OCI-LY3 (cell line): ENCODE data around the gene RND1.
"Not testable (repeated sequence)": the region's sequence is repeated elsewhere in the genome, so short reads cannot be mapped to it uniquely, and the experiment has no call there.

ENCODE experiments used
- H2AFZ ChIP-seq: fragments of 200-600, 300-600 bp; shearing (Covaris generic); 2 replicates; pipeline ENCODE4 v1.6.0; 2014; ENCODE audit warnings: antibody characterized with exemption, low read depth, low read length
- H3K27ac ChIP-seq: fragments of 200-600, 300-600 bp; sonication (generic); 2 replicates; pipeline ENCODE4 v1.5.1; 2014; ENCODE audit warnings: mild to moderate bottlenecking, low read length, moderate library complexity, mixed read lengths
- H3K27me3 ChIP-seq: fragments of 200-600, 300-600 bp; sonication (generic); 2 replicates; pipeline ENCODE4 v1.6.1; 2014; ENCODE audit warnings: low read depth, low read length, mixed read lengths
- H3K36me3 ChIP-seq: fragments of 200-600, 300-600 bp; sonication (generic); replicated peaks from 2 replicates; pipeline ENCODE3; 2014; ENCODE audit warnings: low read depth, low read length, mixed read lengths
- H3K4me1 ChIP-seq: fragments of 300-600, 200-600 bp; sonication (generic); 2 replicates; pipeline ENCODE4 v1.6.1; 2014; ENCODE audit warnings: low read length, mixed read lengths
- H3K4me2 ChIP-seq: fragments of 200-600, 300-600 bp; sonication (generic); 2 replicates; pipeline ENCODE4 v1.6.1; 2014; ENCODE audit warnings: low read length, mixed read lengths
- H3K4me3 ChIP-seq: fragments of 300-600, 200-600 bp; sonication (generic); 2 replicates; pipeline ENCODE4 v1.5.1; 2014; ENCODE audit warnings: antibody characterized with exemption, mild to moderate bottlenecking, low read length, moderate library complexity
- H3K79me2 ChIP-seq: fragments of 300-600, 200-600 bp; shearing (Covaris generic); 2 replicates; pipeline ENCODE4 v1.6.1; 2014; ENCODE audit warnings: mild to moderate bottlenecking, low read length, mixed read lengths
- H3K9ac ChIP-seq: fragments of 300-600, 200-600 bp; shearing (Covaris generic); 2 replicates; pipeline ENCODE4 v1.6.0; 2014; ENCODE audit warnings: mild to moderate bottlenecking, low read length, moderate library complexity
- H3K9me3 ChIP-seq: fragments of 200-600, 300-600 bp; shearing (Covaris generic); 2 replicates; pipeline ENCODE4 v1.6.1; 2014; ENCODE audit warnings: low read length, mixed read lengths; ENCODE audit not compliant: insufficient read depth
- H4K20me1 ChIP-seq: fragments of 200-600, 300-600 bp; sonication (generic); 2 replicates; pipeline ENCODE4 v1.6.1; 2016; ENCODE audit warnings: low read length, mixed read lengths; ENCODE audit not compliant: insufficient read depth
- EZH2phosphoT487 ChIP-seq: fragments of 200-600 bp; shearing (Covaris generic); IDR thresholded peaks from 2 replicates; pipeline ENCODE4 v1.6.1; 2018; ENCODE audit warnings: antibody characterized with exemption, mixed run types, low read depth
- TF ChIP-seq, protein P1 (sequence below): fragments of 200-600, 300-600 bp; sonication (generic); IDR thresholded peaks from 2 replicates; pipeline ENCODE4 v1.5.1; 2014; ENCODE audit warnings: antibody characterized with exemption, low read length, low read depth

RND1 gene

DNA sequence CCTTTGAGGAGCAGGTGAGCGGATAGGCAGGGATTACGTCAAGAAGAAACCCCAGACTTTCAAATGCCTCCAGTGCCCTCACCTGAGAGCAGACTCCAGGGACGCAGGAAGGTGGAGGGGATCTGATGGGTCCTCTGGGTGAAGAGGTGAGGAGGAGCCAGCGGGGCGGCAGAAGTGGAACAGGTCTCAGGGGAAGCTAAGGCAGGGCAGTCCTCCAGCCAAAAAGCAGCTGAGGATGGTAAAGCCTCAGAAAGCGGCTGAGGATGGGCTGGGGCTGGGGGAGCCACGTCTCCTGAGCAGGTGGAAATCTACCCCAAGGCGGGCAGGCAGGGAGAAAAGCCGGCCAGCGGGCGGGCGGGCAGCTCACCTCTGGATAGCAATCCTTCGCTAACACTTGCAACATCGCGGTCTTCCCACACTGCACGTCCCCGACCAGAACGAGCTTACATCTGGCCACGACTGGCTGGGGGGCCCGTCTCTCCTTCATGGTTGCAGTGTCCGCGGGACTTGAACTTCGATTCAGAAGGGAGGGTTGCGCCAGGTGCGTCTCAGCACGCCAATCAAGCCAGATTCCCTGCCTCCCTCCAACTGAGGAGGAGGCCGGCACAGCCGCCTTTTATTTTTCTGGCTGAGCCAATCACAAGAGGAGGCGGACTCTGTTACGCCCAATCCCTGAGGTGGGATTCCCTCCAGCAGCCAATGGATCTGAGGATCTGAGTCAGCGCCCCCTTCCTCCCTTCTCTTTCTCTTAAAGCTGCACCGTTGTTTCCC, at the start of gene RND1:
RND1 (minus strand) TSS at position 590 of the 771 bp plus-strand sequence; CDS start at position 487, 103 bp downstream.
- Histone ChIP-seq H3K36me3 (no peaks in the 10 kb centered on the region), H3K4me3 (peak within 1 kb of the TSS; percentile 85), H3K9me3 (no peaks in the 10 kb centered on the region), H4K20me1 (no peaks in the 10 kb centered on the region), H3K79me2 (no peaks in the 10 kb centered on the region), H3K27me3 (no peaks in the 10 kb centered on the region), H2AFZ (peak within 1 kb of the TSS; percentile 16; the same call in 1 of the 2 replicates), H3K9ac (peak within 1 kb of the TSS; percentile 70), H3K4me2 (peak within 1 kb of the TSS; percentile 95), H3K27ac (peak within 1 kb of the TSS; percentile 37), H3K4me1 (peaks cover 16% of the 10 kb centered on the region)
- TF ChIP-seq, protein P1, sequence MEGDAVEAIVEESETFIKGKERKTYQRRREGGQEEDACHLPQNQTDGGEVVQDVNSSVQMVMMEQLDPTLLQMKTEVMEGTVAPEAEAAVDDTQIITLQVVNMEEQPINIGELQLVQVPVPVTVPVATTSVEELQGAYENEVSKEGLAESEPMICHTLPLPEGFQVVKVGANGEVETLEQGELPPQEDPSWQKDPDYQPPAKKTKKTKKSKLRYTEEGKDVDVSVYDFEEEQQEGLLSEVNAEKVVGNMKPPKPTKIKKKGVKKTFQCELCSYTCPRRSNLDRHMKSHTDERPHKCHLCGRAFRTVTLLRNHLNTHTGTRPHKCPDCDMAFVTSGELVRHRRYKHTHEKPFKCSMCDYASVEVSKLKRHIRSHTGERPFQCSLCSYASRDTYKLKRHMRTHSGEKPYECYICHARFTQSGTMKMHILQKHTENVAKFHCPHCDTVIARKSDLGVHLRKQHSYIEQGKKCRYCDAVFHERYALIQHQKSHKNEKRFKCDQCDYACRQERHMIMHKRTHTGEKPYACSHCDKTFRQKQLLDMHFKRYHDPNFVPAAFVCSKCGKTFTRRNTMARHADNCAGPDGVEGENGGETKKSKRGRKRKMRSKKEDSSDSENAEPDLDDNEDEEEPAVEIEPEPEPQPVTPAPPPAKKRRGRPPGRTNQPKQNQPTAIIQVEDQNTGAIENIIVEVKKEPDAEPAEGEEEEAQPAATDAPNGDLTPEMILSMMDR, result no peak
- TF ChIP-seq EZH2phosphoT487, result no peak

DNA sequence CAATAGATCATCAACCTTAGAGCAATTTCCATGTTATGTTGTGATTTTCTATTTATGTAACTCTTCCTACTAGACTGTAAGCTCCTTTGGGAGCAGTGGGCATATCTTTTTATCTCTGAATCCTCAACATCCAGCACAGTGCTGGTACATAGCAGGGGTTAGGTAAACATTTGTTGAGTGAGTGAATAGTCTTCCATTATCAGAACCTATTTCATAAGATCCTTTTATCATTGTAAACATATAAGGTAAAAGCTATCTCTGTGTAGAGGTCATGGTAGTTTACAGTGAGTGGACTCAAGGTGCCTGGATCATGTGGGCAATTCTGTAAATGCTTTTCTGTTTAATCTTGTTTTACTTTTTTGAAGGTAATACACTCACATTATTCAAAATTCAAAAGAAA, 44.5 kb upstream of the RND1 start:
- Histone ChIP-seq H3K79me2 (no peaks in the 10 kb centered on the region), H3K27me3 (no peaks in the 10 kb centered on the region; the same call in 1 of the 2 replicates), H4K20me1 (no peaks in the 10 kb centered on the region), H3K36me3 (no peaks in the 10 kb centered on the region), H3K4me1 (no peaks in the 10 kb centered on the region), H3K4me2 (no peak overlapping the region), H3K4me3 (no peak overlapping the region), H3K27ac (no peak overlapping the region), H2AFZ (no peak overlapping the region), H3K9me3 (no peaks in the 10 kb centered on the region), H3K9ac (no peak overlapping the region)
- TF ChIP-seq, protein P1, result no peak
- no peak for TF ChIP-seq EZH2phosphoT487

DNA sequence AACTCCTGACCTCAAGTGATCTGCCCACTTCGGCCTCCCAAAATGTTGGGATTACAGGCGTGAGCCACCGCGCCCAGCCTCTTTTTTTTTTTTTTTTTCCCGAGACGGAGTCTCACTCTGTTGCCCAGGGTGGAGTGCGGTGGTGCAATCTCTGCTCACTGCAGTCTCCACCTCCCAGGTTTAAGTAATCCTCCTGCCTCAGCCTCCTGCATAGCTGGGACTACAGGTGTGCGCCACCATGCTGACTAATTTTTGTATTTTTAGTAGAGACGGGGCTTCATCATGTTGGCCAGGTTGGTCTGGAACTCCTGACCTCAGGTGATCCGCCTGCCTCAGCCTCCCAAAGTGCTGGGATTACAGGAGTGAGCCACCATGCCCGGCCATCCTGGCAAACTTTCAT, 44.0 kb upstream of the RND1 start:
- not testable (repeated sequence) for H3K27me3 ChIP-seq, H3K9ac ChIP-seq, H4K20me1 ChIP-seq, H3K4me2 ChIP-seq, H3K9me3 ChIP-seq, H3K4me3 ChIP-seq, H3K36me3 ChIP-seq, H3K79me2 ChIP-seq, H3K4me1 ChIP-seq, H3K27ac ChIP-seq, H2AFZ ChIP-seq

GRCh38 chr12:48907245-48907644, 41.6 kb upstream of the RND1 start:
- Histone ChIP-seq H3K4me3 (no peak overlapping the region), H3K79me2 (no peaks in the 10 kb centered on the region), H3K27me3 (no peaks in the 10 kb centered on the region; the same call in 1 of the 2 replicates), H3K9me3 (no peaks in the 10 kb centered on the region), H3K4me2 (no peak overlapping the region), H3K9ac (no peak overlapping the region), H2AFZ (no peak overlapping the region), H3K27ac (no peak overlapping the region), H4K20me1 (no peaks in the 10 kb centered on the region), H3K36me3 (no peaks in the 10 kb centered on the region), H3K4me1 (no peaks in the 10 kb centered on the region)
- no peak for TF ChIP-seq EZH2phosphoT487
- TF ChIP-seq, protein P1, result no peak
